Sigmoid colon (tissue), 7 donors: ENCODE results near the gene POU6F2. TPM values are rescaled to one million over a fixed set of nuclear protein-coding genes. Genes with fewer than 3 reads are reported as not detected.

Source experiments
- DNase-seq: peaks from one replicate; pipeline ENCODE4 v3.0.0-alpha.2; 2019
- H3K27ac ChIP-seq, 4 donors: fragments of 200-600 bp; sonication (generic); one replicate each; pipeline ENCODE4 v1.5.1; 2016 to 2019; ENCODE audit warnings: mild to moderate bottlenecking in 1 of 4
- H3K27me3 ChIP-seq, 3 donors: fragments of 200-600 bp; sonication (generic); one replicate each; pipeline ENCODE4 v1.5.1; 2019; ENCODE audit warnings: mild to moderate bottlenecking in 1 of 3
- H3K36me3 ChIP-seq, 4 donors: fragments of 200-600 bp; sonication (generic); one replicate each; pipeline ENCODE4 v1.5.1; 2016 to 2019
- H3K4me1 ChIP-seq, 4 donors: fragments of 200-600 bp; sonication (generic); one replicate each; pipeline ENCODE4 v1.5.1; 2017 to 2019
- H3K4me3 ChIP-seq, 4 donors: fragments of 200-600 bp; sonication (generic); one replicate each; pipeline ENCODE4 v1.5.1; 2017 to 2019; ENCODE audit warnings: mild to moderate bottlenecking in 2 of 4, moderate library complexity in 1 of 4
- H3K9me3 ChIP-seq, 4 donors: fragments of 200-600 bp in 3 of 4; sonication (generic) in 3 of 4; one replicate each; pipeline versions ENCODE4 v1.5.1 to v1.6.1; 2013 to 2019
- CTCF ChIP-seq, 4 experiments: fragments of 450-650 bp in 3 of 4; fragments of 200-600 bp in 1 of 4; IDR thresholded peaks; one replicate each; pipeline ENCODE4 v1.5.1; 2016 to 2019; ENCODE audit warnings: antibody characterized with exemption in 4 of 4, mild to moderate bottlenecking in 3 of 4, moderate library complexity in 2 of 4
- EP300 ChIP-seq, 4 donors: sonication (generic); formaldehyde crosslinking; IDR thresholded peaks; one replicate each; pipeline ENCODE4 v1.6.1; 2017; ENCODE audit warnings: antibody characterized with exemption in 4 of 4
- POLR2A ChIP-seq, 2 donors: fragments of 450-650 bp; IDR thresholded peaks; one replicate each; pipeline ENCODE4 v1.6.1; 2016; ENCODE audit warnings: antibody characterized with exemption in 2 of 2, mild to moderate bottlenecking in 2 of 2, moderate library complexity in 2 of 2
- POLR2AphosphoS5 ChIP-seq, 4 donors: sonication (generic); formaldehyde crosslinking; IDR thresholded peaks; one replicate each; pipeline ENCODE4 v1.6.1; 2017; ENCODE audit warnings: antibody characterized with exemption in 4 of 4
- WGBS, 2 donors: extraction: QIAGEN DNeasy Blood & Tissue Kit; methylation state at CpG; one replicate each; pipeline ENCODE4 v1.1.7; 2013; 5-methylcytosine and 5-hydroxymethylcytosine counted together
- intact Hi-C: fragments of 100-400 bp; cut with DNase I; formaldehyde crosslinking; loops from one replicate; pipeline ENCODE4 v1.15.1; 2023
- polyA plus RNA-seq, 3 donors: library from polyadenylated mRNA; stranded (reverse); fragments of 200-250 nt; gene quantifications; one replicate each; pipeline ENCODE4 v1.2.3, GENCODE V29; 2013
- total RNA-seq, 4 donors: library from RNA; depleted of rRNA; stranded (reverse); fragments of >200 nt; gene quantifications; one replicate each; pipeline ENCODE4 v1.1.0, GENCODE V29; 2016
- donor health status: healthy with polysubstance abuse.
- donor health status: Bipolar disorder and iron deficiency.
- donor health status: healthy.

Gene POU6F2
- total and polyA plus RNA-seq, 7 donors: 0.04 TPM; not detected in 6

GRCh38 chr7:39022796-39023195 lies 45.1 kb downstream of the POU6F2 start:
- intact Hi-C loops: no loop called here
- Histone ChIP-seq H3K9me3 (no peaks in the 10 kb centered on the region), H3K27ac (no peak overlapping the region), H3K27me3 (no peaks in the 10 kb centered on the region), H3K4me3 (no peak overlapping the region), H3K4me1 (no peaks in the 10 kb centered on the region), H3K36me3 (no peaks in the 10 kb centered on the region)
- no peak for DNase-seq
- TF ChIP-seq POLR2AphosphoS5 (IDR thresholded peaks at IDR 0.05) (no peak), EP300 (IDR thresholded peaks at IDR 0.05) (no peak), CTCF (IDR thresholded peaks at IDR 0.05) (no peak), POLR2A (IDR thresholded peaks at IDR 0.05) (no peak)
- WGBS, 2 donors: 92 to 93% methylated on average over 2 of the region's 2 CpGs

- intact Hi-C loops: no loop called here
- H3K27me3 ChIP-seq: no peaks in the 10 kb centered on the region
- TF ChIP-seq POLR2AphosphoS5 (IDR thresholded peaks at IDR 0.05): no peak
- TF ChIP-seq POLR2A (IDR thresholded peaks at IDR 0.05): no peak
- TF ChIP-seq EP300 (IDR thresholded peaks at IDR 0.05): no peak
- TF ChIP-seq CTCF (IDR thresholded peaks at IDR 0.05): no peak
- no peak overlapping the region for H3K27ac ChIP-seq
- H3K4me3 ChIP-seq: no peak overlapping the region
- no peaks in the 10 kb centered on the region for H3K36me3 ChIP-seq
- H3K9me3 ChIP-seq: no peaks in the 10 kb centered on the region
- WGBS, 2 donors: 33 to 66% methylated on average over 4 of the region's 4 CpGs
- DNase-seq: no peak
- H3K4me1 ChIP-seq: no peaks in the 10 kb centered on the region
These were observed 49.8 kb downstream of the POU6F2 start for GRCh38 chr7:39027491-39027890.

- Histone ChIP-seq H3K9me3 (no peaks in the 10 kb centered on the region), H3K4me1 (no peaks in the 10 kb centered on the region), H3K36me3 (no peaks in the 10 kb centered on the region), H3K4me3 (no peak overlapping the region), H3K27ac (no peak overlapping the region), H3K27me3 (no peaks in the 10 kb centered on the region)
- no peak for DNase-seq
- intact Hi-C loops: no loop called here
- TF ChIP-seq CTCF (IDR thresholded peaks at IDR 0.05) (no peak), POLR2A (IDR thresholded peaks at IDR 0.05) (no peak), EP300 (IDR thresholded peaks at IDR 0.05) (no peak), POLR2AphosphoS5 (IDR thresholded peaks at IDR 0.05) (no peak)
- 70 to 80% methylated on average over 13 of the region's 13 CpGs for WGBS, 2 donors
These were observed 56.3 kb downstream of the POU6F2 start for GRCh38 chr7:39033885-39034624.

GRCh38 chr7:39035156-39035555 lies 57.4 kb downstream of the POU6F2 start:
- H3K36me3 ChIP-seq: no peaks in the 10 kb centered on the region
- no peak overlapping the region for H3K27ac ChIP-seq
- H3K4me1 ChIP-seq: no peaks in the 10 kb centered on the region
- TF ChIP-seq CTCF (IDR thresholded peaks at IDR 0.05) (no peak), EP300 (IDR thresholded peaks at IDR 0.05) (no peak), POLR2AphosphoS5 (IDR thresholded peaks at IDR 0.05) (no peak), POLR2A (IDR thresholded peaks at IDR 0.05) (no peak)
- no peak for DNase-seq
- no peaks in the 10 kb centered on the region for H3K27me3 ChIP-seq
- H3K4me3 ChIP-seq: no peak overlapping the region
- no peaks in the 10 kb centered on the region for H3K9me3 ChIP-seq
- WGBS, 2 donors: 56 to 68% methylated on average over 4 of the region's 4 CpGs
- intact Hi-C loops: no loop called here

- Histone ChIP-seq H3K4me1 (no peaks in the 10 kb centered on the region), H3K27me3 (no peaks in the 10 kb centered on the region), H3K36me3 (no peaks in the 10 kb centered on the region), H3K9me3 (no peaks in the 10 kb centered on the region), H3K27ac (no peak overlapping the region), H3K4me3 (no peak overlapping the region)
- intact Hi-C loops: no loop called here
- WGBS, 2 donors: 75% methylated on average over 4 of the region's 4 CpGs
- TF ChIP-seq EP300 (IDR thresholded peaks at IDR 0.05) (no peak), POLR2AphosphoS5 (IDR thresholded peaks at IDR 0.05) (no peak), CTCF (IDR thresholded peaks at IDR 0.05) (no peak), POLR2A (IDR thresholded peaks at IDR 0.05) (no peak)
- DNase-seq: no peak
These were observed 58.2 kb downstream of the POU6F2 start for GRCh38 chr7:39035903-39036302.
